Activated CD4-positive, alpha-beta T cell treated with anti-CD3 and anti-CD28 coated beads, Interleukin-2, Interleukin-4, amounts not matched to agents 100 ng/mL and 50 ng/mL, durations not matched to agents 16 hours and 8 hours (primary cell): Measurements from ENCODE around the gene IL5RA.

Experiments used
- DNase-seq: peaks from one replicate; pipeline ENCODE4 v3.0.0-alpha.2; 2020; ENCODE audit warnings: low spot score

IL5RA gene

GRCh38 chr3:3110299-3110630 lies at the start of gene IL5RA:
Gene IL5RA, minus strand, starts transcription at chr3:3110374. Its CDS starts 5,390 bp downstream, at chr3:3104984.
- no peak for DNase-seq

GRCh38 chr3:3157484-3157883 lies 47.3 kb upstream of the IL5RA start:
- no peak for DNase-seq

DNA sequence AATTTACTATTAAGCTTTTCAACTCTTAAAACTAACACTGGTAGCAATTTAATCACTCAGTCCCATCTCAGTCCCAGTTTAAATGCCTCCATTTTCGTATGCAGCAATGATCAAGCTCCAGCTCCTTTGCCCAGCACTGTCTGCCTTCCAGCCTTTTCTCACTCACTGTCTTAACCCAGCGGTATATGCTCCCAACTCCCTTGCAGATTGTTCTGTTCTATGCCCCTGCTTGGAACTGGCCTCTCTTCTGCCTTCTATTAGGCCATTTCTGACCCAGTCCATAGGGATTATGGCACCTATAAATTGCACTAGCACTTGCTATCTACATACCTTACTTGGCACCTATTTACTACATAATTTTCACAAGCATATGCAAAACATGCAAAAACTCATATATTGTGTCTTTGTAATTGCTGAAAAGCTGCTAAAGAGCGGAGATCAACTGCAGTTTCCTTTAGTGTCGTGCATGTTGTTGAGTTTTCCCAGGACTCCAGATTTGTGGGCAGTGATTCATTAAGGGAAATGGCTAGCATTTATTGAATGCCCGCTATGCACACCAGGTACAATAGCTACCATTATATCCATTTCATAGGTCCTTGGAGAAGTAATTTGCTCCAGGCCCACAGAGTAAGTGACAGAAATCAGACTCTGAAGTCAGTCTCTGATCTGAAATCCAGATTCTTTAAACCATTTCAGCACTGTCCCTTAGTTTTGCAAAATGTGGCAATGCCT lies 44.9 kb upstream of the IL5RA start:
- DNase-seq = no peak

DNA sequence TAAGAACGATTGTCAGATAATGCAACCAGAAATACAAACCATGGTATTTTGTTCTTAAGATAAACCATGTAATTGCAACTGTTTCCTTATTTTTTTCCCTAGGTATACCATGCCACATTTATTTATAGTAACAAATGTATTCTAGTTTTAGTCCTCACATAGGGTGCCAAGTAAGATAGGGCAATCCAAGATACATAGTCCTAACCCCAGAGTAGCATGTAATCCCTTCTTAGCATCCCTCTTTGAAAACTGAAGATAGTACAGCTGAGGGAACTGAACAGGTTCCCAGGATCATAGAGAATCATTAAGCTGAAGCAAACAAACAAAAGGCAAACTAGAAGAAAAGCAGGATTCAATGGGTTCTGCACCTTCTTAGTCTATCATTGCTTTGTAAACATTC lies 41.3 kb upstream of the IL5RA start:
- DNase-seq = no peak

DNA sequence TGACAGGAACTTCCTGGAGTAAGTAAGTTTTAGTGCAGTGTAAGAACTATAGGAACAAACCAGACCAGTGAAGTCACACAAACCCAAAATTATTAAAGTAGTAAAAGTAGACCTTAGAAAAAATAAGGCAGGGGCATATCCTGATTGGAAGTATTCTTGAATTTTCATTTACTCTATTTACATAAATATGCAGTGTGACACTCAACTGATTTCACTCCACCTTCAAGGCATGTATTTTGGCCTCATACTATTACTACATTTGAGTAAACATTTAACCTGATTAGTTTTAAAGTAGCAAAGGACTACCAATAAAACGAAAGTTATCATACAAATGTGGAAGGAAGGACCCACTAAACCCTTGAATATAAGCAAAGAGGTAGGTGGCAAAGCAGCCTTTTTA lies 39.4 kb upstream of the IL5RA start:
- DNase-seq = no peak

DNA sequence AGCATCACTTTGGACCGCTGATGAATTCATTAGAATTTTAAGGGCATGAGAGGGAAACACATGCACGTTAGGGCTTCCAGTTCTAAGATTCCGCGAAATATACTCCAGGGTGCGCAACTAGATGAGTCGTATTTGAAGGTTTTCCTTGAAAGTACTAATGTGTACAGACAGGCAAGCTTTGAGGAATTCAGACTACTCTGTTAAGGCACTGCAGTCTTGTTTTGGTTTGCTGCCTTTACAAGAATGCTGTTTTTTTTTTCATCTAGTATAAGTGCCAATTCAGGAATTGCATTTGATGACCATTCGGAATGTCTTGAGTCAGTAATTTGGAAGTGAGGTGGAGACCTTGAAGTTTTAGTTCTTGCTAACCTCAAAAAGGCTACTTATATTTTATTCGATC lies 35.7 kb upstream of the IL5RA start:
- DNase-seq = no peak

- DNase-seq = no peak
These were observed 31.8 kb upstream of the IL5RA start for GRCh38 chr3:3141939-3142338.

GRCh38 chr3:3137526-3137925 lies 27.4 kb upstream of the IL5RA start:
- no peak for DNase-seq

DNA sequence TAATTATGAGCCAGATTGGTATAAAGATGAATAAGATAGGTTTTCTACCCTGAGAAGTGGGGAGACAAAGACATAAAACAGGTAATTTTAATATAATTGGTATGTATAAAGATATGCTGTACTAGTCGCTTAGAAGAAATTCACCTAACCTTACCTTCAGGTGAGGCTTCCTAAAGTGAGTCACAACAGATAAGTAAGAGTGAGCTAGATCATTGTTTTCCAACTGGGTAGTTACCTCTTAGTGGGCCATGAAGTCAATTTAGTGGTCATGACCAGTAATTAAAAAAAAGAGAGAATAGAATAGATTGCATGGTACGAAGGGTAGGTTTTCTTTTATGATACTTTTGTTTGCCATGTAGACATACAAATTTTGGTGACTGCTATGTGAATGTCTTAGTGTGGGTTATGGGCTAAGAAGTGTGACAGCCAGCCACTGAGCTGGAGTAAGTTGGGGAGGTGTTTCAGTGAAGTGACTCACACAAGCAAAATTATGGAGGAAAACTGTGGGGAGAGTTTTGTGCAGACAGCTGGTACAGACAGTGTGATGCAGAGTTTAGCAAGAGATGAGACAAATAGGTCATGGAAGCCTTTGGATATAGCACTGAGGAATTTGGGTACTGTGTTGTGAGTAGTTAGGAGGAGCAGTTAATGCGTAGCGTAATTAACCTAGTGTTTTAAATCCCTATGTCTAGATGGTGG lies 24.7 kb upstream of the IL5RA start:
- no peak for DNase-seq

DNA sequence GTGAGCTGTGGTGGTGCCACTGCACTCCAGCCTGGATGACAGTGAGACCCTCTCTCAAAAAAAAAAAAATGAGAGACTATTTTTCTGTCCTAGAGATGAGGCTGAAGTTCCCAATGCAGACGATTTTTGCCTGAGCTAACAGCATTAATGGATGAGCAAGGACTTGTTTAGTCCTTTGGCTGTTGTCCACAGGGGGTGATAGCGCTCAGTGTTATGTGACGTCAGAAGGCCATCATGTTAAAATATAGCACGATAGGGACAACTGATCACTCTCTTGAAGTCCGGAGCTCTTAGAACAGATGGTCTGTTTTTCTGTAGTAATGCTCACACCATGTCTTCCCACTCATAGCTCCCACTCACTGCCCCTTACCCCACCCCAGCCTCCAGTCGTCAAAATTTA lies 23.3 kb upstream of the IL5RA start:
- no peak for DNase-seq

DNA sequence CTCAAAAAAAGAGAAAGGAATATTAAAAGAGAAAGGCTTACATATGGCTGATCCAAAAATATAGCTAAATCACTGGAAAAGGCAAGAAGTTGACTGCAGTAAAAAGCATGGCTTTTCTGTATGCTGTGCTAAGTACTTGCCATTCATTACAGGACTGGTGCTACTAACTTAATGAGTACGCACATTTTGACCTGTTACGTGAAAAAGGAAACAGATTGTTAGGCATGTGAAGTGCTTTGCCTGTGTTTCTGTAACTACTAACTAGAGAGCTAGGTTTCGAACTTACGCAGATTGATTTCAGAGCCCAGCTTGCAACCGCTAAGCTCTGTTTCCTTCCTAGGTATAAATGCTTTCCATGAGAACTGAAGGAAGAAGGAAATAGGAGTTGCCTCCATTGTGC lies 19.4 kb upstream of the IL5RA start:
- peak; percentile 48 for DNase-seq

DNA sequence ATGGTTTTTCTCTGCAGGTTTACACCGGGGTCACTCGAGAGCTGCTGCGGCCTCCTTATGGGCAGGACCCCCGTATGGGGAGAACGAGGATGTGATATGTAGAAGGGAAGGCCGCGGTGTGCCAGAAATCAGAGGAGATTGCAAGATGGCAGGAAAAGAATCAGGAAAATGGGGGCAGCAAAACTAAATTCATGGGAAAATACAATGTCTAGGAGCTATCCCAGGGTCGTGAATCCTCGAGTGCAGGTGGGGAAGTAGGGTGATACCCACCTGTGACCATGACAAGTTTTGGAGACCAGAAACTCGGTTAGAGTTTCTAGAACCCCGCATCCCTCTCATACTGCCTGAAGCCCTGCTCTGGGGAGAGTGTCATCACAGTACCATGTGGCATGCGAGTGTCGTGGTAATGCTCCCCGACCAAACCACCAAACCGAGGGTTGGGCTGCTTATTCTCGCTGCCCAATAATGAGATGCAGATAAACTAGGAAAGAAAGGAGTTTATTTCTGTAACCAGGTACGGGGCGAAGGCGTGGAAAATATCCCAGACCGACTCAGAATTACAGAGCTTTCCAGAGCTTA lies 17.3 kb upstream of the IL5RA start:
- DNase-seq = peak; percentile 44

- DNase-seq = peak; percentile 95
These were observed 16.6 kb upstream of the IL5RA start, which contains the start of gene TRNT1 for GRCh38 chr3:3126477-3127431. Gene TRNT1, plus strand, starts transcription at chr3:3126940. Its CDS starts 2,101 bp downstream, at chr3:3129041.

GRCh38 chr3:3125977-3126376 lies 15.8 kb upstream of the IL5RA start:
- DNase-seq = no peak

DNA sequence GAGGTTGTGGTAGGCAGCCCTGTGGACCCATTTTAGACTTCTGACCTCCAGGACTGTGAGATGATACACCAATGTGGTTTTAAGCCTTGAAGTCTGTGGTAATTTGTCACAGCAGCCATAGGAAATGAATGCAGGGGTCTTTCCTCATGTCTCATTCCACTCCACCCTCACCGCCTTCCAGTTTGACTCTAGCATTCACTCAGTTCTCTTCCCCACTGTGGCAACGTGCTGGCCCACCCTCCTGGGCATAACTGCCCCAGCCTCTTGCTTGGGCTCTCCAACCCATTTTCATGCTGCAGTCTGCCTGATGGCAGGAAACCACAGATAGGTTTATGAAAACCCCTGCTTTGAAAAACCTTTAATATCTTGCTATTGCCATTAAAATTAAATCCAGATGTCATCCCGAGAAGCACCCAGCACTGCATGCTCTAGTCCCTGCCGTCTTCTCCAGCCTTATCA lies 9.2 kb upstream of the IL5RA start:
- DNase-seq = peak; percentile 43

- DNase-seq = no peak
These were observed 7.5 kb upstream of the IL5RA start for GRCh38 chr3:3117651-3118050.

DNA sequence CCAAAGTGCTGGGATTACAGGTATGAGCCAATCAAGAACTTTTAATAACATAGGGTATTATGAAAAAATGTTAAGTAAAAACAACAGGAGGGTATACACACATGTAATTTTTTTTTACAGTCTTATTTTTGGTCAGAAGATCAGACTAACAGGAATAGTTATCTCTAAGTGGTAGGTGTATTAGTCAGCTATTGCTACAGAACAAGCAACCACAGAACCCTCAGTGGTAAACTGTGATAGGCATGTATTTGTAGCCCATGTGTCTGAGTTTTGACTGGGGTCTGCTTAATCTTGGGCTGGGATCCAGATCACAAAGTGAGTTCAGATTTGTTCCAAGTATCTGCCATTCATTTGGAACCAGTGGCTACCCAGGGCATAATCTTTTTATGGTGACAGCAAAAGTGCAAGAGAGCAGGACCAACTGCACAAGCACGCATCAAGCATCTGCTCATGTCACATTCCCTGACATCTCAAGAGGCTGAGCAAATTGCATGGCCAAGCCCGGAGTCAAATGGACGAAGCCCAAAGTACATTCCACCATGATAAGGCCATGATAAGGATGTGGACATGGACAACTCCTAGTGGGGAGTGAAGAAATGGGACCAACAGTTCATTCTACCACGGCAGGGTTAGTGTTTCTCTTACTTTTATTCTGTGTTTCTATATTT lies 3.0 kb upstream of the IL5RA start:
- no peak for DNase-seq

DNA sequence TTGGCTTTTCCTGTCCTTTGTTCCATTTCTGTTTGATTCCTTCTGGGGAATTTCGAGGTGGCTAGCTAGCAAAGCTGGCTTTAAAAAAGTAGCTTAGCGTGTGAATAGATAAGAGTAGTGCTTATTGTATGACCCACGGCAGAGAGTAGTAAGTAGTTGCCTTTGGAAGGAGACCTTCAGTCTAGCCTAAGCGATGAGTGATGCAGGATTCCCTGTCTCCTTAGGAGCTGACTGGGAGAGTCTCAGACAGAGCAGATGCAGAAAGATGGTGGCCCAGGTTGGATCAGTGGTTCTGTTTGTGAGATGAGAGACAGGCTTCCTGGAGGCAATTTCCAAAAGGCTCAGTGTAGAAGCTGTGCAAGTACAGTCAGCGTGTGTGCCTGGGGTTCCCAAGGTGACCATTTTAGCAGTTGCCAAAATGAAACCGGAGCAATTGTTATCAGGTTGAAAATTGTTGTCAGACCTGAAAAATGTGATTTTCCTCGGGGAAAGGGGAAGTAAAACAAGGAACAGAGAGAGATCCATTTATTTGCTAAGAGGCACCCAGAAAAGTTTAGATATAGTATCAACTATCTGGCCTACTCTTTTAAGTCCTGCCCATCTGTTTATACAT lies 681 bp upstream of the IL5RA start:
- DNase-seq = no peak

GRCh38 chr3:3109407-3110298 lies 521 bp downstream of the IL5RA start:
- peak; percentile 43 for DNase-seq

DNA sequence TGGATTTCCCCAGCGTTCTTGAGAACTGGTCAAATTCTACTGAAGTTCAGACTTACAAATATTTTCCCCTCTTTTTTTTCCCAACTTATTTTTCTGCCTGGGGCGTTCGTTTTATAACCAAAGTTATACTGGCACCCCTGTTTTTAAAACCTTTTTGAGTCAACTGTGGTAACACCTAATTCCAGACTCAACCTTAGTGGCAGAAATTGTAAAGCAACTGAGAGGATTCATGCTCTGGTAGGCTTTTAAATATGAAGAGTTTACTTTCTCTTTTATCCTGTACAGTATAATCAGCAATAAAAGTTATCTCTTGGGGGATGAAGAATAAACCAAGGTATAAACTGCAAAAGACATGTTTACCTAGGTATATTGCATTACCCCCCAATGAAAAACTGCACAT lies 2.3 kb downstream of the IL5RA start:
- DNase-seq = no peak
